Stimulated activated CD8-positive, alpha-beta memory T cell treated with anti-CD3 and anti-CD28 coated beads, Interleukin-4, amount 100 ng/mL, for 48 hours (primary cell): ENCODE results near the gene PLA2G4C.

Source experiments
- DNase-seq: peaks from one replicate; pipeline ENCODE4 v3.0.0-alpha.2; 2020

Gene PLA2G4C

GRCh38 chr19:48051335-48052033 is 59.1 kb downstream of the PLA2G4C start:
- DNase-seq, result no peak

GRCh38 chr19:48044561-48044960 is 66.1 kb downstream of the PLA2G4C start:
- no peak for DNase-seq

GRCh38 chr19:48043675-48044258 is 66.8 kb downstream of the PLA2G4C start, which contains the start of gene CABP5:
Gene CABP5 (minus strand): TSS chr19:48044079. CDS start chr19:48043922, 157 bp downstream.
- no peak for DNase-seq

GRCh38 chr19:48041877-48042580 is 68.6 kb downstream of the PLA2G4C start:
- DNase-seq, result no peak

GRCh38 chr19:48036765-48037164 is 73.9 kb downstream of the PLA2G4C start:
- no peak for DNase-seq

GRCh38 chr19:48033604-48034003 is 77.0 kb downstream of the PLA2G4C start:
- DNase-seq, result no peak

- no peak for DNase-seq
These were observed 80.5 kb downstream of the PLA2G4C start for GRCh38 chr19:48030073-48030472.

GRCh38 chr19:48029431-48029830 is 81.2 kb downstream of the PLA2G4C start:
- no peak for DNase-seq

- no peak for DNase-seq
These were observed 85.1 kb downstream of the PLA2G4C start for GRCh38 chr19:48025480-48025879.

- no peak for DNase-seq
These were observed 87.1 kb downstream of the PLA2G4C start for GRCh38 chr19:48023518-48023917.

- DNase-seq, result no peak
These were observed 87.6 kb downstream of the PLA2G4C start for GRCh38 chr19:48023011-48023410.

GRCh38 chr19:48020686-48021085 is 89.9 kb downstream of the PLA2G4C start:
- DNase-seq, result no peak

- DNase-seq, result no peak
These were observed 99.5 kb downstream of the PLA2G4C start for GRCh38 chr19:48010932-48011758.

- peak; percentile 31 for DNase-seq
These were observed 103.9 kb downstream of the PLA2G4C start for GRCh38 chr19:48006762-48007161.

GRCh38 chr19:48004236-48004635 is 106.4 kb downstream of the PLA2G4C start:
- no peak for DNase-seq

- DNase-seq, result no peak
These were observed 109.8 kb downstream of the PLA2G4C start for GRCh38 chr19:48000846-48001245.

- no peak for DNase-seq
These were observed 111.8 kb downstream of the PLA2G4C start for GRCh38 chr19:47998800-47999199.
